ENCODE data around the gene FHL5.

- no peak for TF ChIP-seq CTCF (conservative IDR thresholded peaks at IDR 0.05)
- no peak for TF ChIP-seq EZH2 (IDR thresholded peaks at IDR 0.05; ENCODE audit: low read depth)
These were observed 34.7 kb upstream of the FHL5 start for GRCh38 chr6:96528193-96528592.

Data from PC-9 (cell line).